Measurements from ENCODE around the gene RNF169.

RNF169 gene

GRCh38 chr11:74771139-74771538 is 22.5 kb downstream of the RNF169 start:
- no peak for TF ChIP-seq CTCF (IDR thresholded peaks at IDR 0.05)
- TF ChIP-seq ZFX (IDR thresholded peaks at IDR 0.05; ENCODE audit: borderline replicate concordance) = no peak
- H3K27ac ChIP-seq = no peak overlapping the region

GRCh38 chr11:74773476-74773875 is 24.8 kb downstream of the RNF169 start:
- no peak overlapping the region for H3K27ac ChIP-seq
- TF ChIP-seq CTCF (IDR thresholded peaks at IDR 0.05) (no peak), ZFX (IDR thresholded peaks at IDR 0.05; ENCODE audit: borderline replicate concordance) (no peak)

GRCh38 chr11:74775762-74776161 is 27.1 kb downstream of the RNF169 start:
- no peak overlapping the region for H3K27ac ChIP-seq
- TF ChIP-seq CTCF (IDR thresholded peaks at IDR 0.05) (no peak), ZFX (IDR thresholded peaks at IDR 0.05; ENCODE audit: borderline replicate concordance) (no peak)

- no peak for TF ChIP-seq CTCF (IDR thresholded peaks at IDR 0.05)
- no peak for TF ChIP-seq ZFX (IDR thresholded peaks at IDR 0.05; ENCODE audit: borderline replicate concordance)
- H3K27ac ChIP-seq = no peak overlapping the region
Measured at GRCh38 chr11:74776546-74776945, 27.9 kb downstream of the RNF169 start.

- H3K27ac ChIP-seq = no peak overlapping the region
- TF ChIP-seq CTCF (IDR thresholded peaks at IDR 0.05) (no peak), ZFX (IDR thresholded peaks at IDR 0.05; ENCODE audit: borderline replicate concordance) (no peak)
Measured at GRCh38 chr11:74777038-74777437, 28.4 kb downstream of the RNF169 start.

GRCh38 chr11:74777877-74778276 is 29.2 kb downstream of the RNF169 start:
- TF ChIP-seq ZFX (IDR thresholded peaks at IDR 0.05; ENCODE audit: borderline replicate concordance) (no peak), CTCF (IDR thresholded peaks at IDR 0.05) (no peak)

GRCh38 chr11:74778581-74778980 is 29.9 kb downstream of the RNF169 start:
- H3K27ac ChIP-seq = no peak overlapping the region
- TF ChIP-seq CTCF (IDR thresholded peaks at IDR 0.05) (no peak), ZFX (IDR thresholded peaks at IDR 0.05; ENCODE audit: borderline replicate concordance) (no peak)

More at GRCh38 chr11:74777877-74778276, 29.2 kb downstream of the RNF169 start:
- no peak overlapping the region for H3K27ac ChIP-seq
